ENCODE measurements around the gene SCYGR8. TPM values are rescaled to one million over a fixed set of nuclear protein-coding genes. Genes with fewer than 3 reads are reported as not detected.

SCYGR8 gene
- total and polyA plus RNA-seq, 2 of the 8 experiments (the other 6 are each of a cell fraction or from before 2014, with no cell fraction given): not detected

GRCh38 chr2:227772932-227773331 is 27.2 kb downstream of the SCYGR8 start (continued):
- TF ChIP-seq CHD7 (IDR thresholded peaks at IDR 0.05; ENCODE audit: insufficient replicate concordance, low read length) (no peak), ASH2L (IDR thresholded peaks at IDR 0.05; ENCODE audit: low read length) (no peak), JUND (IDR thresholded peaks at IDR 0.05; ENCODE audit: low read length) (no peak), EZH2 (IDR thresholded peaks at IDR 0.05; ENCODE audit: low read depth, low read length, severe bottlenecking) (no peak), KDM5A (IDR thresholded peaks at IDR 0.05; ENCODE audit: low read length) (no peak), TCF12 (IDR thresholded peaks at IDR 0.05; ENCODE audit: low read depth, low read length) (no peak), CHD2 (IDR thresholded peaks at IDR 0.05; ENCODE audit: low read length) (no peak), MAX (IDR thresholded peaks at IDR 0.05) (no peak), POLR2AphosphoS5 (IDR thresholded peaks at IDR 0.05; ENCODE audit: low read depth, low read length) (no peak), SP1 (IDR thresholded peaks at IDR 0.05; ENCODE audit: low read depth, low read length) (no peak), E2F6 (IDR thresholded peaks at IDR 0.05) (no peak), TAF1 (IDR thresholded peaks at IDR 0.05; ENCODE audit: low read depth, low read length) (no peak)
